ENCODE data around the gene FBXL20.
"Not testable (repeated sequence)": the region's sequence is repeated elsewhere in the genome, so short reads cannot be mapped to it uniquely, and the experiment has no call there.

The FBXL20 gene

GRCh38 chr17:39376434-39376833 is 25.0 kb downstream of the FBXL20 start:
- no peak for DNase-seq

GRCh38 chr17:39367805-39368204 is 33.6 kb downstream of the FBXL20 start:
- not testable (repeated sequence) for DNase-seq

- DNase-seq, result no peak
Measured at GRCh38 chr17:39365872-39366271, 35.6 kb downstream of the FBXL20 start.

GRCh38 chr17:39365242-39365641 is 36.2 kb downstream of the FBXL20 start:
- no peak for DNase-seq

- DNase-seq, result no peak
Measured at GRCh38 chr17:39364236-39365025, 37.0 kb downstream of the FBXL20 start.

GRCh38 chr17:39361064-39361463 is 40.4 kb downstream of the FBXL20 start:
- no peak for DNase-seq

- no peak for DNase-seq
Measured at GRCh38 chr17:39360537-39360936, 40.9 kb downstream of the FBXL20 start.

GRCh38 chr17:39359994-39360393 is 41.4 kb downstream of the FBXL20 start:
- no peak for DNase-seq

GRCh38 chr17:39357986-39358385 is 43.4 kb downstream of the FBXL20 start:
- DNase-seq, result no peak

- no peak for DNase-seq
Measured at GRCh38 chr17:39357488-39357887, 43.9 kb downstream of the FBXL20 start.

- no peak for DNase-seq
Measured at GRCh38 chr17:39352986-39353385, 48.4 kb downstream of the FBXL20 start.

GRCh38 chr17:39352511-39352910 is 48.9 kb downstream of the FBXL20 start:
- no peak for DNase-seq

- no peak for DNase-seq
Measured at GRCh38 chr17:39351508-39351907, 49.9 kb downstream of the FBXL20 start.

- no peak for DNase-seq
Measured at GRCh38 chr17:39349246-39349645, 52.2 kb downstream of the FBXL20 start.

GRCh38 chr17:39346863-39347262 is 54.6 kb downstream of the FBXL20 start:
- not testable (repeated sequence) for DNase-seq

- no peak for DNase-seq
Measured at GRCh38 chr17:39341541-39341940, 59.9 kb downstream of the FBXL20 start.

GRCh38 chr17:39340731-39341130 is 60.7 kb downstream of the FBXL20 start:
- DNase-seq, result no peak

GRCh38 chr17:39339272-39339671 is 62.2 kb downstream of the FBXL20 start:
- no peak for DNase-seq

GRCh38 chr17:39337649-39338048 is 63.8 kb downstream of the FBXL20 start:
- not testable (repeated sequence) for DNase-seq

GRCh38 chr17:39335704-39336223 is 65.7 kb downstream of the FBXL20 start:
- DNase-seq, result no peak

- DNase-seq, result not testable (repeated sequence)
Measured at GRCh38 chr17:39334008-39334744, 67.2 kb downstream of the FBXL20 start.

GRCh38 chr17:39332092-39332491 is 69.3 kb downstream of the FBXL20 start:
- no peak for DNase-seq

GRCh38 chr17:39328815-39329214 is 72.6 kb downstream of the FBXL20 start:
- DNase-seq, result no peak

GRCh38 chr17:39327109-39327508 is 74.3 kb downstream of the FBXL20 start:
- DNase-seq, result no peak
